HepG2 (cell line): Measurements from ENCODE around the gene NAIF1. TPM values are rescaled to one million over a fixed set of nuclear protein-coding genes. Genes with fewer than 3 reads are reported as not detected.

Source experiments
- ATAC-seq: fragments of 200-7000 bp; cut with Tn5 transposase; 3 replicates; pipeline ENCODE4 v1.9.1; 2020; ENCODE audit warnings: mild to moderate bottlenecking, moderate library complexity
- BruUV-seq: library from RNA; stranded (reverse); fragments of 400-500 nt; replicated peaks from 2 replicates; lab custom pipeline; 2021; lab: Mats Ljungman, UMichigan
- CTCF ChIA-PET: fragments of 300-600 bp; formaldehyde crosslinking; extraction: SDS; loops from one replicate; lab custom pipeline; 2021; ENCODE audit warnings: low total read pairs, inconsistent platforms, low intra/inter-chr PET ratio; lab: Yijun Ruan, JAX
- POLR2A ChIA-PET: fragments of 350-600 bp; sonication (Branson Sonifier 250); formaldehyde crosslinking; loops from one replicate; lab custom pipeline; 2020; ENCODE audit warnings: antibody characterized with exemption, inconsistent platforms; lab: Yijun Ruan, JAX
- DNase-seq: peaks from one replicate; pipeline ENCODE4 v3.0.0-alpha.2; 2015; ENCODE audit warnings: low spot score
- FAIRE-seq: peaks from 3 replicates; lab custom pipeline; 2011; peaks lifted over from hg19 to GRCh38; lab: Jason Lieb, UNC
- H2AFZ ChIP-seq: one replicate; pipeline ENCODE4 v1.6.1; 2011; ENCODE audit warnings: low read length, inconsistent platforms
- H3K27ac ChIP-seq: fragments of 300-600 bp; 3 replicates; pipeline ENCODE4 v1.8.0; 2011; ENCODE audit warnings: mixed run types, mild to moderate bottlenecking, mixed read lengths, low read length, inconsistent platforms; ENCODE audit not compliant: insufficient read depth; ENCODE audit errors: extremely low read length
- H3K27me3 ChIP-seq, 2 experiments: fragments of 200-600 bp in 1 of 2; 2 replicates in 1 of 2; 3 replicates in 1 of 2; pipeline versions ENCODE4 v1.6.0 to v1.8.0; 2011; ENCODE audit warnings: low read length in 2 of 2, mild to moderate bottlenecking in 2 of 2, moderate library complexity in 2 of 2, inconsistent platforms in 1 of 2; ENCODE audit not compliant: insufficient read depth in 2 of 2, control insufficient read depth in 1 of 2
- H3K36me3 ChIP-seq, 2 experiments: fragments of 200-600 bp in 1 of 2; replicated peaks in 1 of 2; 2 replicates in 1 of 2; 3 replicates in 1 of 2; pipeline versions ENCODE4 v1.5.1 to v1.8.0; 2011; ENCODE audit warnings: low read length in 2 of 2, inconsistent platforms in 1 of 2; ENCODE audit not compliant: insufficient read depth in 2 of 2, control insufficient read depth in 1 of 2
- H3K4me1 ChIP-seq: 2 replicates; pipeline ENCODE4 v1.5.1; 2012; ENCODE audit warnings: low read length, inconsistent platforms; ENCODE audit not compliant: insufficient read depth
- H3K4me2 ChIP-seq: 2 replicates; pipeline ENCODE4 v1.6.0; 2011; ENCODE audit warnings: low read depth, low read length, inconsistent platforms
- H3K4me3 ChIP-seq, 3 experiments: fragments of 200-600 bp in 1 of 3; sonication (generic), shearing (Covaris generic) in 1 of 3; replicated peaks in 1 of 3; 2 replicates each; pipeline ENCODE4 v1.5.1; 2011 to 2016; ENCODE audit warnings: low read length in 3 of 3, inconsistent platforms in 2 of 3, low read depth in 2 of 3, mild to moderate bottlenecking in 2 of 3, control low read depth in 1 of 3, mixed read lengths in 1 of 3; ENCODE audit not compliant: insufficient read depth in 1 of 3
- H3K79me2 ChIP-seq: one replicate; pipeline ENCODE4 v1.6.1; 2011; ENCODE audit warnings: low read length, inconsistent platforms; ENCODE audit not compliant: insufficient read depth
- H3K9ac ChIP-seq: 2 replicates; pipeline ENCODE4 v1.6.0; 2011; ENCODE audit warnings: mild to moderate bottlenecking, low read depth, low read length, inconsistent platforms; ENCODE audit not compliant: insufficient read depth
- H3K9me3 ChIP-seq: 2 replicates; pipeline ENCODE4 v1.5.1; 2012; ENCODE audit warnings: mild to moderate bottlenecking, low read length
- H4K20me1 ChIP-seq: 2 replicates; pipeline ENCODE4 v1.6.0; 2011; ENCODE audit warnings: inconsistent platforms, mild to moderate bottlenecking, low read length, moderate library complexity; ENCODE audit not compliant: insufficient read depth
- FOXO4 ChIP-seq: sonication (generic); formaldehyde crosslinking; conservative IDR thresholded peaks from 2 replicates; pipeline ENCODE4 v1.8.1; 2023; ENCODE audit warnings: missing genetic modification reagents
- NCOA1 ChIP-seq: sonication (generic); formaldehyde crosslinking; IDR thresholded peaks from 2 replicates; pipeline ENCODE4 v1.9.0; 2021; ENCODE audit warnings: missing genetic modification reagents
- SAP130 ChIP-seq: IDR thresholded peaks from 2 replicates; pipeline ENCODE4 v1.6.1; 2016; ENCODE audit warnings: low read depth
- YEATS2 ChIP-seq: sonication (generic); formaldehyde crosslinking; IDR thresholded peaks from 2 replicates; pipeline ENCODE4 v1.4.0; 2020; ENCODE audit warnings: missing genetic modification reagents, borderline replicate concordance
- ZFY ChIP-seq: sonication (generic); formaldehyde crosslinking; IDR thresholded peaks from 2 replicates; pipeline ENCODE4 v1.4.0; 2020; ENCODE audit warnings: missing genetic modification reagents
- ZNF136 ChIP-seq: sonication (generic); formaldehyde crosslinking; IDR thresholded peaks from 2 replicates; pipeline ENCODE4 v1.8.1; 2022; ENCODE audit warnings: low read depth, mild to moderate bottlenecking, moderate library complexity, missing genetic modification reagents
- ZNF143 ChIP-seq: sonication (generic); formaldehyde crosslinking; IDR thresholded peaks from 2 replicates; pipeline ENCODE4 v1.4.0; 2020; ENCODE audit warnings: missing genetic modification reagents
- WGBS: methylation state at CpG from one replicate; pipeline ENCODE4 v1.1.6; 2017; ENCODE audit warnings: low lambda C conversion rate; 5-methylcytosine and 5-hydroxymethylcytosine counted together
- in situ Hi-C: cut with HindIII; loops from 2 replicates; pipeline ENCODE4 v1.10.0; 2017; ENCODE audit warnings: low pct_unique_long_range_greater_than_20kb; ENCODE audit not compliant: extremely low pct_ligation_motif_present
- intact Hi-C: fragments of 100-400 bp; cut with micrococcal nuclease; formaldehyde crosslinking; loops from one replicate; pipeline ENCODE4 v1.10.0; 2022; ENCODE audit not compliant: unreplicated experiment
- polyA plus RNA-seq, 8 experiments: library from polyadenylated mRNA; depleted of rRNA in 3 of 8; stranded (reverse) in 7 of 8; unstranded in 1 of 8; fragments of >200 nt; fragmentation: Illumina TruSeq in 4 of 8; extraction: Trizol in 4 of 8; gene quantifications; 2 replicates each; pipeline versions ENCODE4 v1.2.1 to v1.2.3, GENCODE V29; 2011 to 2016; ENCODE audit warnings: low read depth in 4 of 8, missing spikeins in 1 of 8, mixed read lengths in 1 of 8; ENCODE audit not compliant: insufficient read depth in 1 of 8
- total RNA-seq, 5 experiments: library from RNA; depleted of rRNA; stranded (reverse); fragments of >200 nt; fragmentation: Illumina TruSeq; extraction: Trizol; gene quantifications; 2 replicates each; pipeline ENCODE4 v1.2.3, GENCODE V29; 2016; ENCODE audit warnings: low read depth in 1 of 5

The NAIF1 gene
- total and polyA plus RNA-seq, 2 of the 13 experiments (the other 11 are each of a cell fraction or from before 2014, with no cell fraction given): 6.0 to 6.9 TPM

GRCh38 chr9:128053560-128053959 lies 13.6 kb downstream of the NAIF1 start:
- Histone ChIP-seq H3K9ac (no peak overlapping the region), H3K9me3 (no peaks in the 10 kb centered on the region), H3K4me3 (no peak overlapping the region), H4K20me1 (no peaks in the 10 kb centered on the region), H3K4me1 (peaks cover 92% of the 10 kb centered on the region), H3K27me3 (no peaks in the 10 kb centered on the region; a peak in 1 of 5 replicates), H3K79me2 (no peaks in the 10 kb centered on the region), H3K27ac (no peak overlapping the region), H3K4me2 (no peak overlapping the region), H2AFZ (no peak overlapping the region), H3K36me3 (no peaks in the 10 kb centered on the region)
- no TSS peak for BruUV-seq
- no peak for TF ChIP-seq NCOA1 (CRISPR knock-in tag)
- TF ChIP-seq FOXO4 (CRISPR knock-in tag): no peak
- TF ChIP-seq ZNF136 (CRISPR knock-in tag): no peak
- TF ChIP-seq ZFY (CRISPR knock-in tag): no peak
- no peak for TF ChIP-seq SAP130
- no peak for TF ChIP-seq ZNF143 (CRISPR knock-in tag)
- no peak for TF ChIP-seq YEATS2 (CRISPR knock-in tag)
- 74% methylated on average over 11 of the region's 11 CpGs for WGBS
- ChIA-PET POLR2A (interaction anchor here (3.0 kb wide), 1 partner anchor 102 kb away, joined by 13 read pairs; no protein-coding TSS in a partner anchor), CTCF (no interaction called here)
- FAIRE-seq (no peak), ATAC-seq (no peak), DNase-seq (no peak)
- in situ Hi-C loops: no loop called here
- intact Hi-C loops: no loop called here
